ENCODE results near the gene LAIR1. TPM values are rescaled to one million over a fixed set of nuclear protein-coding genes. Genes with fewer than 3 reads are reported as not detected.

The LAIR1 gene
- 10 to 100 TPM in 1 of 2 donors, 1 to 10 TPM in 1; 4.5 to 16.3 TPM for total RNA-seq
- 1 to 10 TPM; 1.2 to 5.1 TPM for polyA plus RNA-seq

DNA sequence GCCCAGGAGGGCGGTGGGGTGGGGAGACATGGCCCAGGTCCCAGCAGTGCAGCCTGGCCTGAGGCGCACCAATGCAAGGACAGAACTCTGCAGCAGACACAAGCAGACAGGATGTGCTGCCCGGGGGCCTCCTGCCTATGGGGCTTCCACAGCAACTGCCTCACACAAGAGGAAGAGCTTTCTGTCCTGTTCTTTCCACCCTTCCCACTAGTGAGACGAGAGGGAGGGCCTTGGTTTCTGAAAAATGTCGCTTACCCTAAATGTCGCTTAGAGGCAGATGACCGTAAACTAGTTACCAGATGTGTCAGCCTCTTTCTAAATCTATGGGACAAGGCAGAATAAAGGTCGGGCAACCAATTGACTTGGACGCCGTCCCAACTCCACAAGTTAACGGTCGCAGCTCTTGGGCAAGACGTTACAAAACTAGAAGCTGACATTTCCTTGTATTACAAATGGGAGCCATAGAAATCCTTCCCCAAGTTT lies at the start of gene LAIR1:
TSS of gene LAIR1 (minus strand) at position 157 of the 483 bp plus-strand sequence. CDS start at position 30, 127 bp downstream.
- peak; percentile 25 for TF ChIP-seq TAF1 (conservative IDR thresholded peaks at IDR 0.05)
- TF ChIP-seq SP1 (IDR thresholded peaks at IDR 0.05) = no peak
- peak within 1 kb of the TSS in 1 of 3 donors; percentile 29 for H3K4me3 ChIP-seq (ENCODE audit: low read depth in 1 of 3, low read length in 3 of 3)

GRCh38 chr19:54414156-54414555 lies 49.4 kb upstream of the LAIR1 start:
- H3K36me3 ChIP-seq (ENCODE audit: control insufficient read depth in 4 of 4, insufficient read depth in 3 of 4, low read depth in 1 of 4, low read length in 3 of 4) = no peaks in the 10 kb centered on the region
- peaks cover 0 to 8% (median 7%) of the 10 kb centered on the region in 4 donors for H3K27me3 ChIP-seq (ENCODE audit: control insufficient read depth in 4 of 4, insufficient read depth in 4 of 4, low read length in 3 of 4)

More for the DNA sequence above, at the start of gene LAIR1:
- Histone ChIP-seq H3K4me1 (ENCODE audit: control insufficient read depth in 4 of 4, insufficient read depth in 4 of 4, low read length in 3 of 4) (no peaks in the 10 kb centered on the region), H3K27me3 (ENCODE audit: control insufficient read depth in 4 of 4, insufficient read depth in 4 of 4, low read length in 3 of 4) (peaks cover 0 to 2% (median 0%) of the 10 kb centered on the region in 4 donors), H3K9ac (ENCODE audit: low read depth in 1 of 2, low read length in 2 of 2) (no peak within 1 kb of the TSS), H3K36me3 (ENCODE audit: control insufficient read depth in 4 of 4, insufficient read depth in 3 of 4, low read depth in 1 of 4, low read length in 3 of 4) (no peaks in the 10 kb centered on the region), H3K27ac (ENCODE audit: low read depth in 1 of 2, low read length in 2 of 2) (peak within 1 kb of the TSS; percentile 9 to 63), H3K9me3 (ENCODE audit: control insufficient read depth in 4 of 4, low read length in 3 of 4) (peaks cover 0 to 3% (median 0%) of the 10 kb centered on the region in 4 donors)
- DNase-seq (ENCODE audit: low spot score) = no peak
- 55% methylated on average over 13 of the region's 13 CpGs for WGBS

DNA sequence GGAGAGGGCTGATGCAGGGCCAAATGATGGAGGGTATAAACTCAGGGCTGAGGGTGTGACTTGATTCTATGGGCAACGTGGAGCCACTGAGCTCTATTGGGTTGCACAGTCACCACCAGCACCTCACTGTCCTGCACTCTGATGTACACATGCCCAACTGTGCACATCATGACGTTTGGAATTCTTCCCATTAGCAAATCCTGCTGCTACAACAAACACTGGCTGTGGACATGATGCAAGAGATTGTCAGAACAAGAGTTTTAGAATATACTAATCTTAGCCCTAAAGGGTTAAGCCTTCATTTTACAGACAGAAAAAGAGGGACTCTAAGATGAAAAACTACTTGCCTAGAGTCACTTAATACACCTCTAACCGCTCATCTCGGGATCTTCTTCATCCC lies 48.1 kb upstream of the LAIR1 start:
- TF ChIP-seq GABPA (IDR thresholded peaks at IDR 0.05 in 1 of 2, conservative IDR thresholded peaks at IDR 0.05 in 1 of 2) (no peak), TAF1 (conservative IDR thresholded peaks at IDR 0.05) (no peak), JUND (IDR thresholded peaks at IDR 0.05) (no peak), HNF4G (IDR thresholded peaks at IDR 0.05) (no peak)
- TF ChIP-seq, protein P1, sequence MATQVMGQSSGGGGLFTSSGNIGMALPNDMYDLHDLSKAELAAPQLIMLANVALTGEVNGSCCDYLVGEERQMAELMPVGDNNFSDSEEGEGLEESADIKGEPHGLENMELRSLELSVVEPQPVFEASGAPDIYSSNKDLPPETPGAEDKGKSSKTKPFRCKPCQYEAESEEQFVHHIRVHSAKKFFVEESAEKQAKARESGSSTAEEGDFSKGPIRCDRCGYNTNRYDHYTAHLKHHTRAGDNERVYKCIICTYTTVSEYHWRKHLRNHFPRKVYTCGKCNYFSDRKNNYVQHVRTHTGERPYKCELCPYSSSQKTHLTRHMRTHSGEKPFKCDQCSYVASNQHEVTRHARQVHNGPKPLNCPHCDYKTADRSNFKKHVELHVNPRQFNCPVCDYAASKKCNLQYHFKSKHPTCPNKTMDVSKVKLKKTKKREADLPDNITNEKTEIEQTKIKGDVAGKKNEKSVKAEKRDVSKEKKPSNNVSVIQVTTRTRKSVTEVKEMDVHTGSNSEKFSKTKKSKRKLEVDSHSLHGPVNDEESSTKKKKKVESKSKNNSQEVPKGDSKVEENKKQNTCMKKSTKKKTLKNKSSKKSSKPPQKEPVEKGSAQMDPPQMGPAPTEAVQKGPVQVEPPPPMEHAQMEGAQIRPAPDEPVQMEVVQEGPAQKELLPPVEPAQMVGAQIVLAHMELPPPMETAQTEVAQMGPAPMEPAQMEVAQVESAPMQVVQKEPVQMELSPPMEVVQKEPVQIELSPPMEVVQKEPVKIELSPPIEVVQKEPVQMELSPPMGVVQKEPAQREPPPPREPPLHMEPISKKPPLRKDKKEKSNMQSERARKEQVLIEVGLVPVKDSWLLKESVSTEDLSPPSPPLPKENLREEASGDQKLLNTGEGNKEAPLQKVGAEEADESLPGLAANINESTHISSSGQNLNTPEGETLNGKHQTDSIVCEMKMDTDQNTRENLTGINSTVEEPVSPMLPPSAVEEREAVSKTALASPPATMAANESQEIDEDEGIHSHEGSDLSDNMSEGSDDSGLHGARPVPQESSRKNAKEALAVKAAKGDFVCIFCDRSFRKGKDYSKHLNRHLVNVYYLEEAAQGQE (IDR thresholded peaks at IDR 0.05) = no peak
- no peak overlapping the region for H3K9ac ChIP-seq (ENCODE audit: low read depth in 1 of 2, low read length in 2 of 2)
- no peaks in the 10 kb centered on the region for H3K9me3 ChIP-seq (ENCODE audit: control insufficient read depth in 4 of 4, low read length in 3 of 4)
- H3K27me3 ChIP-seq (ENCODE audit: control insufficient read depth in 4 of 4, insufficient read depth in 4 of 4, low read length in 3 of 4) = peaks cover 0 to 8% (median 7%) of the 10 kb centered on the region in 4 donors
- no peaks in the 10 kb centered on the region for H3K4me1 ChIP-seq (ENCODE audit: control insufficient read depth in 4 of 4, insufficient read depth in 4 of 4, low read length in 3 of 4)
- no peaks in the 10 kb centered on the region for H3K36me3 ChIP-seq (ENCODE audit: control insufficient read depth in 4 of 4, insufficient read depth in 3 of 4, low read depth in 1 of 4, low read length in 3 of 4)
- no peak overlapping the region for H3K27ac ChIP-seq (ENCODE audit: low read depth in 1 of 2, low read length in 2 of 2)
- 63% methylated on average over 4 of the region's 4 CpGs for WGBS
- H3K4me3 ChIP-seq (ENCODE audit: low read depth in 1 of 3, low read length in 3 of 3) = no peak overlapping the region
- no peak for DNase-seq (ENCODE audit: low spot score)

More at GRCh38 chr19:54414156-54414555, 49.4 kb upstream of the LAIR1 start:
- Histone ChIP-seq H3K9ac (ENCODE audit: low read depth in 1 of 2, low read length in 2 of 2) (no peak overlapping the region), H3K4me3 (ENCODE audit: low read depth in 1 of 3, low read length in 3 of 3) (no peak overlapping the region), H3K27ac (ENCODE audit: low read depth in 1 of 2, low read length in 2 of 2) (no peak overlapping the region), H3K4me1 (ENCODE audit: control insufficient read depth in 4 of 4, insufficient read depth in 4 of 4, low read length in 3 of 4) (no peaks in the 10 kb centered on the region), H3K9me3 (ENCODE audit: control insufficient read depth in 4 of 4, low read length in 3 of 4) (no peaks in the 10 kb centered on the region)
- no peak for DNase-seq (ENCODE audit: low spot score)
- 89% methylated on average over 4 of the region's 4 CpGs for WGBS
- TF ChIP-seq FOXA2 (IDR thresholded peaks at IDR 0.05) (no peak), RAD21 (IDR thresholded peaks at IDR 0.05) (no peak), RXRA (IDR thresholded peaks at IDR 0.05) (no peak), FOXA1 (IDR thresholded peaks at IDR 0.05) (no peak), YY1 (IDR thresholded peaks at IDR 0.05) (no peak), HNF4G (IDR thresholded peaks at IDR 0.05) (no peak), JUND (IDR thresholded peaks at IDR 0.05) (no peak)
- TF ChIP-seq, protein P1 (IDR thresholded peaks at IDR 0.05) = no peak

Data from liver (tissue), 9 donors.